ENCODE measurements around the gene RYR3.

GRCh38 chr15:33382491-33382890 is 71.7 kb downstream of the RYR3 start:
- no peak for TF ChIP-seq POLR2A (IDR thresholded peaks at IDR 0.05; ENCODE audit: low read depth, low read length)
- TF ChIP-seq POLR2AphosphoS5 (IDR thresholded peaks at IDR 0.05; ENCODE audit: low read depth, low read length), result no peak
- no peak for TF ChIP-seq TAF1 (IDR thresholded peaks at IDR 0.05; ENCODE audit: borderline replicate concordance, low read depth, low read length)
